ENCODE results near the gene RXRB. TPM values are rescaled to one million over a fixed set of nuclear protein-coding genes. Genes with fewer than 3 reads are reported as not detected.

RXRB gene
- total and polyA plus RNA-seq, 2 of the 8 experiments (the other 6 are each of a cell fraction or from before 2014, with no cell fraction given): 13.0 to 18.1 TPM

DNA sequence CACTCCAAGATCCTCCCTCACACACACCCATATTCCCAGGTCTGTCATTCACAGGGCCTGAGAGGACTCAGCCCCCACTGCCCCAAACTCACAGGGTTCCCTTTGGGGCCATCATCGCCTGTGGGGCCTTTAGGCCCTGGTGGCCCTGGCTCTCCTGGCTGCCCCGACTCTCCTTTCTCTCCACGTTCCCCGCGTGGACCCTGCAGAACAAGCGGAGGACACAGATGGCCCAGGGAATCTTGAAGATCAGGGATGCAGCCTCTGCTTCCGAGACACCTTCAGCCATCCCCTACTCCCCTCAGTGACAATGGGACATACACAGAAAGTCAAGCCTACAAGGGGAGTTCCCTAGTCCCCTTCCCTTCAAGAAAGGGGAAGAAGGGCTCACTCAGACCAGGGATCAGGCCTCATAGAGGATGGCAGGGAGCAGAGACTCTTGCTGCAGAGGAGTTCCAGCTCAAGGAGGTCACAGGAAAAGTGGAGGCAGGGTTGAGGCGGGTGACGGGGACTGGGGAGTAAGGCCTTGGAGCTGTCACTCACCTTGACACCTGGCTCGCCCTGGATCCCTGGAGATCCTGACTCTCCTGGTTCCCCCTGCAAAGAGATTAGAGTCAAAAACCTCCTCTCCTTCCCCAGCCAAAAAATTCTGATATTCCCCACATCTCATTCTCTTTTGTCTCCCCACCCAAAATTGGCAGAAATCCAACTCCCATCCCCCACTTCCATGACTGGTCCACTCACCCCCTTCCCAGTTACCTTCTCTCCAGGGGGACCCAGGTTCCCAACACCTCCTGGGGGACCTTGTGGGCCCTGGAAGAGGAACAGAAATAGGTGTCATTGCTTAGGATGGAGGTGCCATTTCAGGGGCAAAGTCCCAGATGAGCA is 30.9 kb downstream of the RXRB start:
- Histone ChIP-seq H4K5ac (ENCODE audit: insufficient read length, low read depth, low read length) (no peak overlapping the region), H3K18ac (ENCODE audit: extremely low read depth, low read length) (no peak overlapping the region), H3K4me2 (ENCODE audit: insufficient read depth in 1 of 2, low read depth in 2 of 2, low read length in 2 of 2) (no peak overlapping the region), H3K4me3 (ENCODE audit: extremely low read depth in 1 of 4, insufficient read depth in 2 of 4, low read depth in 3 of 4, low read length in 4 of 4) (no peak overlapping the region), H3K9ac (replicated peaks in 1 of 4; ENCODE audit: extremely low read depth in 1 of 4, low read depth in 3 of 4, low read length in 3 of 4) (no peak overlapping the region), H2AFZ (ENCODE audit: low read length) (no peak overlapping the region), H3K79me2 (ENCODE audit: control insufficient read depth in 1 of 2, insufficient read depth in 2 of 2, low read length in 2 of 2) (no peaks in the 10 kb centered on the region), H2BK12ac (ENCODE audit: low read depth, low read length) (no peak overlapping the region), H2BK15ac (ENCODE audit: low read length) (no peak overlapping the region), H2BK20ac (ENCODE audit: low read length) (no peak overlapping the region), H3K27ac (ENCODE audit: low read depth, low read length) (no peak overlapping the region), H2AK5ac (ENCODE audit: low read depth, low read length) (no peak overlapping the region), H4K91ac (replicated peaks; ENCODE audit: insufficient read length, low read length) (no peak overlapping the region), H3K23ac (ENCODE audit: insufficient read length) (no peak overlapping the region), H4K20me1 (replicated peaks in 1 of 2; ENCODE audit: control insufficient read depth in 1 of 2, insufficient read depth in 2 of 2, low read length in 2 of 2) (no peaks in the 10 kb centered on the region), H3K36me3 (ENCODE audit: control insufficient read depth in 2 of 4, insufficient read depth in 4 of 4, low read length in 3 of 4) (no peaks in the 10 kb centered on the region), H3K23me2 (ENCODE audit: low read depth, low read length) (no peaks in the 10 kb centered on the region), H3K4me1 (replicated peaks in 1 of 4; ENCODE audit: control insufficient read depth in 3 of 4, insufficient read depth in 4 of 4, low read length in 3 of 4) (no peaks in the 10 kb centered on the region; a peak in 2 of 7 replicates), H3K79me1 (ENCODE audit: low read depth, low read length) (no peaks in the 10 kb centered on the region), H3K9me3 (ENCODE audit: insufficient read depth in 2 of 2, low read depth in 1 of 2, low read length in 1 of 2) (no peaks in the 10 kb centered on the region), H4K8ac (ENCODE audit: extremely low read depth, insufficient read depth, low read length) (peak overlapping the region; percentile 21; the same call in 1 of the 2 replicates), H3K14ac (ENCODE audit: insufficient read length) (no peak overlapping the region), H2BK120ac (replicated peaks; ENCODE audit: low read depth, low read length) (no peak overlapping the region), H2BK5ac (ENCODE audit: low read depth, low read length) (no peak overlapping the region), H3K27me3 (replicated peaks in 1 of 4; ENCODE audit: control insufficient read depth in 3 of 4, extremely low read depth in 1 of 4, insufficient read depth in 3 of 4, low read length in 3 of 4) (no peaks in the 10 kb centered on the region), H3K56ac (replicated peaks; ENCODE audit: insufficient read length, low read depth, low read length) (no peak overlapping the region), H3K4ac (replicated peaks; ENCODE audit: insufficient read length, low read depth, low read length) (no peak overlapping the region)
- FAIRE-seq (no peak), DNase-seq (ENCODE audit: low read depth in 1 of 2, low spot score in 2 of 2) (no peak)
- WGBS, 2 experiments (ENCODE audit: extremely low coverage in 1 of 2, insufficient coverage in 1 of 2, insufficient read length in 1 of 2, insufficient replicate concordance in 2 of 2, low coverage in 1 of 2, low lambda C conversion rate in 2 of 2, missing lambda C conversion rate in 1 of 2): 87% methylated on average over 10 of the region's 10 CpGs; no CpG with 5 or more reads in 1 of the 2 experiments
- ChIA-PET POLR2A (ENCODE audit: partially characterized antibody) (interaction anchor here (0.6 to 1.7 kb wide), 3 partner anchors 53 to 195 kb away, joined by 3 to 4 read pairs (median 3); no protein-coding TSS in a partner anchor), CTCF (ENCODE audit: partially characterized antibody) (interaction anchor here (1.1 kb wide), 1 partner anchor 20 kb away, joined by 3 read pairs; no protein-coding TSS in a partner anchor)
- TF ChIP-seq CREB1 (IDR thresholded peaks at IDR 0.05) (no peak), ZNF274 (IDR thresholded peaks at IDR 0.05; ENCODE audit: borderline replicate concordance, extremely low read depth, low read length) (no peak), BCL11A (IDR thresholded peaks at IDR 0.05; ENCODE audit: low read depth in 2 of 2, low read length in 2 of 2) (no peak), SIRT6 (IDR thresholded peaks at IDR 0.05; ENCODE audit: low read length) (no peak), RFX5 (IDR thresholded peaks at IDR 0.05; ENCODE audit: borderline replicate concordance, low read depth, low read length) (no peak), SIN3A (conservative IDR thresholded peaks at IDR 0.05 in 1 of 2, IDR thresholded peaks at IDR 0.05 in 1 of 2; ENCODE audit: low read depth in 1 of 2, low read length in 2 of 2) (no peak), CEBPB (IDR thresholded peaks at IDR 0.05; ENCODE audit: low read depth, low read length) (no peak), SIX5 (IDR thresholded peaks at IDR 0.05; ENCODE audit: low read depth, low read length) (no peak), CBX5 (IDR thresholded peaks at IDR 0.05; ENCODE audit: low read depth, low read length) (no peak), SP1 (IDR thresholded peaks at IDR 0.05; ENCODE audit: low read depth, low read length) (no peak), EGR1 (IDR thresholded peaks at IDR 0.05; ENCODE audit: borderline replicate concordance, low read depth, low read length) (no peak), SRF (IDR thresholded peaks at IDR 0.05; ENCODE audit: low read depth, low read length) (no peak)

Measured in H1 (cell line).